Panc1 (cell line): Measurements from ENCODE around the gene SH2D1B. TPM values are rescaled to one million over a fixed set of nuclear protein-coding genes. Genes with fewer than 3 reads are reported as not detected.

ENCODE experiments used
- ATAC-seq: fragments of 200-7000 bp; cut with Tn5 transposase; 2 replicates; pipeline ENCODE4 v1.9.1; 2020; ENCODE audit warnings: mild to moderate bottlenecking, moderate library complexity
- BruUV-seq: library from RNA; stranded (reverse); fragments of 400-500 nt; replicated peaks from 2 replicates; lab custom pipeline; 2021; lab: Mats Ljungman, UMichigan
- CTCF ChIA-PET: fragments of 300-600 bp; sonication (Branson Sonifier 250); formaldehyde crosslinking; loops from one replicate; lab custom pipeline; 2022; ENCODE audit warnings: antibody characterized with exemption; lab: Charles Lee
- POLR2A ChIA-PET: fragments of 300-600 bp; sonication (Branson Sonifier 250); formaldehyde crosslinking; loops from one replicate; lab custom pipeline; 2022; ENCODE audit warnings: antibody characterized with exemption; lab: Charles Lee
- DNase-seq: peaks from one replicate; pipeline ENCODE4 v3.0.0-alpha.2; 2010; ENCODE audit warnings: low read depth, low spot score
- H3K27ac ChIP-seq: 2 replicates; pipeline ENCODE4 v1.5.1; 2011; ENCODE audit warnings: mild to moderate bottlenecking, low read length, inconsistent platforms
- H3K27me3 ChIP-seq: fragments of 200-500 bp; sonication (Bioruptor generic); 2 replicates; pipeline ENCODE4 v1.6.0; 2014; ENCODE audit warnings: low read length, inconsistent platforms; ENCODE audit not compliant: control insufficient read depth, insufficient read depth
- H3K36me3 ChIP-seq: fragments of 200-500 bp; sonication (Bioruptor generic); 2 replicates; pipeline ENCODE4 v1.5.1; 2014; ENCODE audit warnings: inconsistent platforms, mild to moderate bottlenecking, low read length, moderate library complexity; ENCODE audit not compliant: control insufficient read depth, insufficient read depth
- H3K4me1 ChIP-seq: 2 replicates; pipeline ENCODE4 v1.5.1; 2011; ENCODE audit warnings: inconsistent platforms, mild to moderate bottlenecking, low read length, moderate library complexity; ENCODE audit not compliant: control insufficient read depth, insufficient read depth
- H3K4me3 ChIP-seq, 2 experiments: 2 replicates each; pipeline ENCODE4 v1.5.1; 2011 to 2012; ENCODE audit warnings: low read depth in 2 of 2, low read length in 2 of 2, mild to moderate bottlenecking in 2 of 2, inconsistent platforms in 1 of 2, moderate library complexity in 1 of 2
- H3K9me3 ChIP-seq: fragments of 200-500 bp; sonication (Bioruptor generic); 2 replicates; pipeline ENCODE4 v1.5.1; 2014; ENCODE audit warnings: low read depth, mild to moderate bottlenecking, inconsistent platforms, low read length, moderate library complexity; ENCODE audit not compliant: control insufficient read depth, insufficient read depth
- POLR2AphosphoS5 ChIP-seq: IDR thresholded peaks from 2 replicates; pipeline ENCODE4 v1.6.1; 2012; ENCODE audit warnings: mild to moderate bottlenecking, low read depth, low read length, moderate library complexity
- SIN3A ChIP-seq: IDR thresholded peaks from 2 replicates; pipeline ENCODE4 v1.6.1; 2012; ENCODE audit warnings: low read depth, mild to moderate bottlenecking, low read length, moderate library complexity, borderline replicate concordance; ENCODE audit not compliant: insufficient read depth
- TCF7L2 ChIP-seq: IDR thresholded peaks from 2 replicates; pipeline ENCODE4 v1.6.1; 2011; ENCODE audit warnings: mild to moderate bottlenecking, low read depth, low read length, inconsistent platforms
- in situ Hi-C: cut with HindIII; loops from 2 replicates; pipeline ENCODE4 v1.10.0; 2016; ENCODE audit warnings: low sequenced_read_pairs, low pct_unique_long_range_greater_than_20kb
- intact Hi-C: fragments of 100-400 bp; cut with micrococcal nuclease; formaldehyde crosslinking; loops from one replicate; pipeline ENCODE4 v1.10.0; 2022; ENCODE audit not compliant: unreplicated experiment
- total RNA-seq: library from RNA; stranded (reverse); gene quantifications from one replicate; pipeline ENCODE4 v1.2.1, GENCODE V29; 2021; ENCODE audit not compliant: unreplicated experiment
- TF ChIP-seq, protein P1 (sequence below): fragments of 450-650 bp; IDR thresholded peaks from 2 replicates; pipeline ENCODE4 v1.5.1; 2017; ENCODE audit warnings: mild to moderate bottlenecking
- TF ChIP-seq, protein P2 (sequence below), 2 experiments: IDR thresholded peaks; 2 replicates each; pipeline ENCODE4 v1.6.1; 2011 to 2012; ENCODE audit warnings: low read depth in 2 of 2, control low read depth in 1 of 2, low read length in 1 of 2, mild to moderate bottlenecking in 1 of 2, moderate library complexity in 1 of 2; ENCODE audit not compliant: insufficient read depth in 1 of 2

The SH2D1B gene
- total RNA-seq, 1 experiment from 2014 or later = not detected

DNA sequence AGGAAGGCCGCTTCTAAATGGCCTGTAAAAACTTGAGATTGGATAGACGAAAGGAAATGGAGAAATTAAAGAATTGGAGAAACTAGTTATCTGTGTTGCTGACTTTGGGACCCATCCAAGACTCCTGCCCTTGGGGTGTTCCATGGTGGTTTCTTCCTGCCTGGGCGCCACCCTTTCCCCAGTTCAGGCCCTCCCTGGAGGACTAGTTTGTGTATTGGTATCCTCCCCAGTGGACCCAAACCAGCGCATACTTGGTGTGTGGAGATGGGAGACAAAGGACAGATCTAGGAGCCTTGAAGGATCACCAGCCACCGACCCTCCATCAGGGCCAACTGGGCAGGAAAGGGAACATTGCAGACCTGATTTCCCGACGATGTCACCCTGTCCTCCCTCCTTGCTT, 42.4 kb downstream of the SH2D1B start:
- H3K4me3 ChIP-seq = no peak overlapping the region
- no TSS peak for BruUV-seq
- intact Hi-C loops (no loop called here), in situ Hi-C loops (no loop called here)
- TF ChIP-seq POLR2AphosphoS5 (no peak), TCF7L2 (no peak), SIN3A (no peak)
- TF ChIP-seq, protein P1, sequence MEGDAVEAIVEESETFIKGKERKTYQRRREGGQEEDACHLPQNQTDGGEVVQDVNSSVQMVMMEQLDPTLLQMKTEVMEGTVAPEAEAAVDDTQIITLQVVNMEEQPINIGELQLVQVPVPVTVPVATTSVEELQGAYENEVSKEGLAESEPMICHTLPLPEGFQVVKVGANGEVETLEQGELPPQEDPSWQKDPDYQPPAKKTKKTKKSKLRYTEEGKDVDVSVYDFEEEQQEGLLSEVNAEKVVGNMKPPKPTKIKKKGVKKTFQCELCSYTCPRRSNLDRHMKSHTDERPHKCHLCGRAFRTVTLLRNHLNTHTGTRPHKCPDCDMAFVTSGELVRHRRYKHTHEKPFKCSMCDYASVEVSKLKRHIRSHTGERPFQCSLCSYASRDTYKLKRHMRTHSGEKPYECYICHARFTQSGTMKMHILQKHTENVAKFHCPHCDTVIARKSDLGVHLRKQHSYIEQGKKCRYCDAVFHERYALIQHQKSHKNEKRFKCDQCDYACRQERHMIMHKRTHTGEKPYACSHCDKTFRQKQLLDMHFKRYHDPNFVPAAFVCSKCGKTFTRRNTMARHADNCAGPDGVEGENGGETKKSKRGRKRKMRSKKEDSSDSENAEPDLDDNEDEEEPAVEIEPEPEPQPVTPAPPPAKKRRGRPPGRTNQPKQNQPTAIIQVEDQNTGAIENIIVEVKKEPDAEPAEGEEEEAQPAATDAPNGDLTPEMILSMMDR = no peak
- TF ChIP-seq, protein P2, sequence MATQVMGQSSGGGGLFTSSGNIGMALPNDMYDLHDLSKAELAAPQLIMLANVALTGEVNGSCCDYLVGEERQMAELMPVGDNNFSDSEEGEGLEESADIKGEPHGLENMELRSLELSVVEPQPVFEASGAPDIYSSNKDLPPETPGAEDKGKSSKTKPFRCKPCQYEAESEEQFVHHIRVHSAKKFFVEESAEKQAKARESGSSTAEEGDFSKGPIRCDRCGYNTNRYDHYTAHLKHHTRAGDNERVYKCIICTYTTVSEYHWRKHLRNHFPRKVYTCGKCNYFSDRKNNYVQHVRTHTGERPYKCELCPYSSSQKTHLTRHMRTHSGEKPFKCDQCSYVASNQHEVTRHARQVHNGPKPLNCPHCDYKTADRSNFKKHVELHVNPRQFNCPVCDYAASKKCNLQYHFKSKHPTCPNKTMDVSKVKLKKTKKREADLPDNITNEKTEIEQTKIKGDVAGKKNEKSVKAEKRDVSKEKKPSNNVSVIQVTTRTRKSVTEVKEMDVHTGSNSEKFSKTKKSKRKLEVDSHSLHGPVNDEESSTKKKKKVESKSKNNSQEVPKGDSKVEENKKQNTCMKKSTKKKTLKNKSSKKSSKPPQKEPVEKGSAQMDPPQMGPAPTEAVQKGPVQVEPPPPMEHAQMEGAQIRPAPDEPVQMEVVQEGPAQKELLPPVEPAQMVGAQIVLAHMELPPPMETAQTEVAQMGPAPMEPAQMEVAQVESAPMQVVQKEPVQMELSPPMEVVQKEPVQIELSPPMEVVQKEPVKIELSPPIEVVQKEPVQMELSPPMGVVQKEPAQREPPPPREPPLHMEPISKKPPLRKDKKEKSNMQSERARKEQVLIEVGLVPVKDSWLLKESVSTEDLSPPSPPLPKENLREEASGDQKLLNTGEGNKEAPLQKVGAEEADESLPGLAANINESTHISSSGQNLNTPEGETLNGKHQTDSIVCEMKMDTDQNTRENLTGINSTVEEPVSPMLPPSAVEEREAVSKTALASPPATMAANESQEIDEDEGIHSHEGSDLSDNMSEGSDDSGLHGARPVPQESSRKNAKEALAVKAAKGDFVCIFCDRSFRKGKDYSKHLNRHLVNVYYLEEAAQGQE (IDR thresholded peaks at IDR 0.05; ENCODE audit: insufficient read depth in 1 of 2, low read depth in 2 of 2, low read length in 1 of 2) = no peak
- no peaks in the 10 kb centered on the region for H3K9me3 ChIP-seq
- H3K27ac ChIP-seq = no peak overlapping the region
- no peaks in the 10 kb centered on the region for H3K27me3 ChIP-seq
- H3K4me1 ChIP-seq = no peaks in the 10 kb centered on the region
- ChIA-PET CTCF (no interaction called here), POLR2A (no interaction called here)
- ATAC-seq (no peak), DNase-seq (no peak)
- H3K36me3 ChIP-seq = peaks cover 2% of the 10 kb centered on the region; the same call in 1 of the 2 replicates

DNA sequence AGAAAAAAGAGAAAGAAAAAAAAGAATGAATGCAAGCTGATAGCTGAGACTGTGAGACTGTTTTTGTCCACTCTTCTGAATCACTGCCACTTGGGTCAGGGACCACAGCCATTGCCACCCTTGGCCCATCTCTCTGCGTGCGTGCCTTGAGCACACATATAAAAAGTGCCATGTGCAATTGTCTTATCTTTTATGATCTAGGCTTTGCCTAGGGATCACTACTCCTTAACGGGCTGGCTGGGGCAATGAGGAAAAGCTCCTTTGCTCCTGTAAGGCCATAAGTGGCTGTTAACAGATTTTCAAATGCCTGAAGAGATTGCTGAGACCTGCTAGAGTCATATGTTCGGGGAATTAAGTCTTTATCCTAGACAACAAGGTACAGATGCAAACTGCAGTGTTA, 43.5 kb downstream of the SH2D1B start:
- Histone ChIP-seq H3K4me1 (no peaks in the 10 kb centered on the region), H3K27me3 (no peaks in the 10 kb centered on the region), H3K9me3 (no peaks in the 10 kb centered on the region), H3K4me3 (no peak overlapping the region), H3K27ac (no peak overlapping the region), H3K36me3 (peaks cover 2% of the 10 kb centered on the region; the same call in 1 of the 2 replicates)
- TF ChIP-seq, protein P1 = no peak
- TF ChIP-seq POLR2AphosphoS5 (no peak), SIN3A (no peak), TCF7L2 (no peak)
- TF ChIP-seq, protein P2 (IDR thresholded peaks at IDR 0.05; ENCODE audit: insufficient read depth in 1 of 2, low read depth in 2 of 2, low read length in 1 of 2) = no peak
- no TSS peak for BruUV-seq
- DNase-seq = no peak
- in situ Hi-C loops (no loop called here), intact Hi-C loops (no loop called here)
- ATAC-seq = no peak
- ChIA-PET CTCF (interaction anchor here (0.5 kb wide), 1 partner anchor 37 kb away, joined by 5 read pairs; no protein-coding TSS in a partner anchor), POLR2A (no interaction called here)
